ENCODE measurements around the gene CYS1.
"Not testable (repeated sequence)": the region's sequence is repeated elsewhere in the genome, so short reads cannot be mapped to it uniquely, and the experiment has no call there.

Gene CYS1

GRCh38 chr2:10091889-10092244 is 11.7 kb upstream of the CYS1 start:
- DNase-seq, result not testable (repeated sequence)

DNA sequence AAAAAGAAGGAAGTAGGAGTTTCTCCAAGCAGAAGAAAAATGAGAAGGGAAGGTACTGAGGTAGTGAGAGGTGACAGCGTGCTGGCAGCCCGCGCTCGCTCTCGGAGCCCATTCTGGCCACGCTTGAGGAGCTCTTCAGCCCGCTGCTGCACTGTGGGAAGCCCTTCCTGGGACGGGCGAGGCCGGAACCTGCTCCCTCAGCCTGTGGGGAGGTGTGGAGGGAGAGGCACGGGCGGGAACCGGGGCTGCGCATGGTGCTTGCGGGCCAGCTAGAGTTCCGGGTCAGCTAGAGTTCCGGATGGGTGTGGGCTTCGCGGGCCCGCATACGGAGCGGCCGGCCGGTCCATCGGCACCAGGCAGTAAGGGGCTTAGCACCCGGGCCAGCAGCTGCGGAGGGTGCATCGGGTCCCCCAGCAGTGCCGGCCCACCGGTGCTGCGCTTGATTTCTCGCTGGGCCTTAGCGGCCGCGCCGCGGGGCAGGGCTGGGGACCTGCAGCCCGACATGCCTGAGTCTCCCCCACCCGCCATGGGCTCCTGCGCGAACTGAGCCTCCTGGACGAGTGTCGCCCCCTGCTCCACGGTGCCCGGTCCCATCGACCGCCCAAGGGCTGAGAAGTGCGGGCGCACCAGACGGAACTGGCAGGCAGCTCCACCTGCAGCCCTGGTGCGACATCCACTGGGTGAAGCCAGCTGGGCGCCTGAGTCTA is 11.1 kb upstream of the CYS1 start:
- DNase-seq, result no peak

DNA sequence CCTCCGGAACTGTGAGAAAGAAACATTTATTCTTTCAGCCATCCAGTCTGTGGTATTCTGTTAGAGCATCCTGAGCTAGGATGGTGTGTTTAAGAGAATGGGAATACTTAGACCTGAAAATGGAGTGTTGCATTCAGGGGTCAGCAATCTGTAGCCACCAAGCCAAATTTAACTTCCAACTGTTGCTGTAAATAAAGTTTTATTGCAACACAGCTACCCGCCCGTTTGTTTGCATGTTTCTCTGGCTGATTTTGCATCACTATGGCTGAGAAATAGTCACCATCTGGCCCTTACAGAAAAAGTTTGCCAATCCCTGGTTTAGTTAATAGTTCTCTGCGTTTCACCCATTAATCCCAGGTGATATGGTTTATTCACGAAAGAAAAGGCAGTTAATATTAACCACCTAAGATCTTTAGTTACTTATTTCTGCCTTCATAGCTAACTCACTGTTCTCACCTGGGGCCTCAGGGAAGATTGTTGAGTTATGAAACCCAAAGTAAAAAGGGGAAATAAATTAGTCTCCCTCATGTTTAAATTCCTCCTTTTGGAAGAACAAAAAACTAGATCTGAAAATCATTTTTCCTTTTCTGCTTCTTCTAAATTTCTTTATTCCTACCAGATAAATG is 9.5 kb upstream of the CYS1 start:
- no peak for DNase-seq

DNA sequence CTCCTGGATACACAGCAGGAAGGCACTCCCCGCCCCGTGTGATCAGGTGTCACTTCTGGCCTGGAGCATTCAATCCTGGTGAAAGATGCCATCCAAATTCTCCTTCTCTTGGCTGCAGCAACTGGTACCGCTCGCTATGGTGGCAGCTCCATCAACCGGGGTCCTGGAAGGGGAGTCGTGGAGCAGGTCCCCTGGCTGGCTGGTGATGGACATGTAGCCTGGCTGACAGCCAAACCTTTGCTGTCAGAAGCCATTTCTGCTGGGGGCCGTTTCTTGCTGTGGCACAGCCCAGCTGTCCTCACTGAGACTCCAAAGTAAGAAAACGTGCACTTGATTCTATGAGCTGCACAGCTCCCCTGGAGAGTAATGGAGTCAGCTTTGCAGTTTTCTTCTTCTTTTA is 7.1 kb upstream of the CYS1 start:
- DNase-seq, result peak in 1 of 2 experiments; percentile 24

- DNase-seq, result no peak
These were observed 6.7 kb upstream of the CYS1 start for GRCh38 chr2:10086950-10087349.

- no peak for DNase-seq
These were observed 5.5 kb upstream of the CYS1 start for GRCh38 chr2:10085668-10086059.

DNA sequence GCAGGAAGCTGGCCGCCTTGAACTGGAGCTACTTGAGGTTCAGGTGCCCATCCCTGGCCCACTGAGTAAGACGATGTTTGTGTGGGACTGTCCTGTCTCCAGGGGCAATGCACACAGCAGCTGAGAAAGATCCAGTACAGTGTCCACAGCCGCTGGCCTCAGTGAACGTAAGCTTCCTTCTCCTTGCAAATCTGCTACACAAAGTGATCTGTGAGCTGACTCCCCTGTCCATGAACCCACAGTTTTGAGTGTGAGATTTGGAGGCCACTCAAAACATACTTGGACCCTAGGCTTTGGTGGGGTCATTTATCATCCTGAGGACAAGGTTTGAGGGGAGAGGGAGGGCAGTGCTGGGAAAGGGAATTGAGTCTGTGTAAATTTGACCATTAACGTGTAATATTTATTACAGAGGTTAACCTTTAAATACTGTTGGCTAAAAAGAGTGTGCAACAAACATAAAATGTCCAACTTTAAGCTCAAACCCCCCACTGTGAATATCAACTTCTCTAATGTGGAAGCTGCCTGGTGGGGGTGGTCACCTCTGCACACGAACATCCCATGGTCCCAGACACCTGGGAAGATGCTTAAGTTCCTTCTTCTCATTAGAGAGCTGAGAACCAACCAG is 4.9 kb upstream of the CYS1 start:
- no peak for DNase-seq

- no peak for DNase-seq
These were observed 4.1 kb upstream of the CYS1 start for GRCh38 chr2:10084223-10084865.

- peak in 1 of 2 experiments; percentile 69 for DNase-seq
These were observed 3.5 kb upstream of the CYS1 start for GRCh38 chr2:10083692-10084211.

DNA sequence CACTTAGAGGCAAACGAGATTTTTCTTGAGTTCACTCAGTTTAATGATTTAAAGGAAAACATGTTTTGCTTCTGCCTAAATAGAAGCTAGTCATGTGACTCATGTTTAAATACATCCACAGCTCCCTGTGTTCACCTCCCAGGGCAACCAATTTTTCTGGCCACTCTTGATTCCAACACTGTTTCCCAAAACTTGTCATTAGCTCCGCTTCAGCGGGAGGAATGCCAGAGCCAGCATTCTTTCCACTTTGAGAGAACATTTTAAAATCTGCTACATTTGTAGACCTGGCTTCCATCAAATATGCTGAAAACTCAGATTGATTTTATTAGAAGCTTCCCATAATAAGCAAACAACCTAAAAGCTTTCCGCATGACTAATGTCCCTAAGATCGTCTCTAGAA is 2.8 kb upstream of the CYS1 start:
- DNase-seq, result no peak

- DNase-seq, result no peak
These were observed 509 bp upstream of the CYS1 start for GRCh38 chr2:10080536-10081304.

DNA sequence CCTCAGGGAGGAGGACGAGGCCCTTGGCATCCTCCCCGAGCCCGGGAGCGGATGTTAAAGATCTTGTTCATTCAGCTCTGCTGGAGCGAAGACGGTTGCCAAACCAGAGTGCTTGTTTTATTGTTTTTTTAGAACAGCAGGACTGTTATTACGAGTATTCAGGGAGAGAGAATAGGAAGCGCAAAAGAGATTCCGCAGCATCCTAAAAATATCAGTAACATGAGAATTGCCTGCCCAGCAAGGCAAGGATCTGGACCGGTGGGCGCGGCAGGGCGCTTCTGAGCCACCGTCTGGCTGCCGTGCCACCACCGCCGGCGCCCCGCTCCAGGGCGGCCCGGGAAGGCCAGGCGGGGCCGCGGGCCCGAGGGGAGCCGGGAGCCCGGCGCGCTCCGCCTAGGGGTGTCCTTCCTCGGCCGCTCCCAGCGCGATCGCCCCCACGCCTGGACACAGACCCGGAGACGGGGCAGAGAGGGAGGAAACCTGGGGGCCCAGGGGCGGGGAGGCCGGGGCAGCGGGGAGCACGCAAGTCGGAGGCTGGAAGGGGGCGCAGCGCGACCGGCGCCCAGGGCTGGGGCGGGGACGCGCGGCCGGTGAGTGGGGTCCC is 843 bp downstream of the CYS1 start:
- peak; percentile 51 to 56 for DNase-seq

DNA sequence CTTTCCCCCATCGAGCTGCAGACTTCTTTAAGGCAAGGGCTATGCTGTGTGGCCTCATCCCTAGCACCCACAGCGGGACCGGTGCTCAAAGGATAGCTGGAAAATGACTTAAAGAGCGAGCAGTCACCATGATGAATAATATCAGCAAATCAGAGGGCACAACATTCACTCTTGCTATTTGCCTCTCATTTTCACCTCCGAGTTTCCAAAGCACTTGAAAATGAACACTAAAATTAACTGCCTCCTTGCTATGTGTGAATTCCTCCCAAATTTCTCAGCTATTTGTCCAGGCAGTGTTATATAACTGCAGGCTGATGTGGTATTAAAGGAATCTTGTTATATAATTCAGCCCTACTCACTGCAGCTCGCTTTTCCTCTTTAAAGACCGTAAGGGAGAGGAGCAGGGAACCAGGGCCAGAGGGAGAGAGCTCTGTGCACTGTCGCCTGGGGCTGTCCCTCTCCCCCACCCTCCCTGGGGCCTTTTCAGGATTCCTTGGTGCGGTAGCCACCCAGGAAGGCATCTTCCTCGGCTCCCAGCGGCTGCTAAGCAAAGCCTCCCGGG is 1.4 kb downstream of the CYS1 start:
- DNase-seq, result no peak

- DNase-seq, result no peak
These were observed 2.2 kb downstream of the CYS1 start for GRCh38 chr2:10078001-10078400.

- DNase-seq, result no peak
These were observed 3.2 kb downstream of the CYS1 start for GRCh38 chr2:10076988-10077527.

DNA sequence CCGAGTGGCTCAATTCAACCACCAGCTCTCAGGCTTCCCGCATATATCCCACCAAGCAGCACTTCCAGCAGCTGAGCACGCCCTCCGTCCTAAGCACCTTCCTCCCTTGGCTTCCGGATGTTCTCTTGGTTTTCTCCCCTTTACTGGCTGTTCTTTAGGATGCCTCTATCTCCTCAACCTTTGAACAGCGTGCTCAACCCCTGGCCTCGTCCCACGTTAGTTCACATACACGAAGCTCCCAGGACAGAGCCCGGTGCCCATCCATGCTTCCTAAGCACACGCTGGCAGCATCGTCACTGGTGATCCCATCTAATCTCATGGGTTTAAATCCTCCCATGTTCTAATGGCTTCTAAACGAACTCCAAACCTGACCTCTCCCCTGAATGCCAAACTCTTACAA is 3.7 kb downstream of the CYS1 start:
- no peak for DNase-seq

GRCh38 chr2:10075571-10076209 is 4.5 kb downstream of the CYS1 start:
- DNase-seq, result no peak

GRCh38 chr2:10075101-10075500 is 5.1 kb downstream of the CYS1 start:
- DNase-seq, result no peak

- DNase-seq, result no peak
These were observed 6.5 kb downstream of the CYS1 start for GRCh38 chr2:10073706-10074105.

GRCh38 chr2:10072656-10073480 is 7.3 kb downstream of the CYS1 start:
- DNase-seq, result peak; percentile 88 to 91

All from NCI-H2081 (cell line).